GM12878 (cell line): ENCODE results near the gene CCDC24. TPM values are rescaled to one million over a fixed set of nuclear protein-coding genes. Genes with fewer than 3 reads are reported as not detected.
A peak's percentile ranks its signal among the peaks of the same experiment; 100 is the strongest.

Experiments
- BCLAF1 ChIP-seq: fragments of 450-650 bp; IDR thresholded peaks from 2 replicates; pipeline ENCODE4 v1.6.1; 2017; ENCODE audit warnings: antibody characterized with exemption, mild to moderate bottlenecking, moderate library complexity
- CHD2 ChIP-seq: IDR thresholded peaks from 2 replicates; pipeline ENCODE4 v1.6.1; 2011; ENCODE audit warnings: low read depth, low read length, improper control_type of control experiment, borderline replicate concordance
- EP300 ChIP-seq, 2 experiments: fragments of 150-350 bp in 1 of 2; IDR thresholded peaks; 2 replicates each; pipeline ENCODE4 v1.6.1; 2011 to 2012; ENCODE audit warnings: low read depth in 2 of 2, low read length in 2 of 2, borderline replicate concordance in 1 of 2, improper control_type of control experiment in 1 of 2, inconsistent platforms in 1 of 2; ENCODE audit not compliant: control insufficient read depth in 1 of 2
- FOS ChIP-seq: IDR thresholded peaks from 3 replicates; pipeline ENCODE4 v1.6.1; 2011; ENCODE audit warnings: borderline replicate concordance; ENCODE audit not compliant: insufficient read length; ENCODE audit errors: extremely low read depth
- FOXK2 ChIP-seq: fragments of 450-650 bp; IDR thresholded peaks from 2 replicates; pipeline ENCODE4 v1.6.1; 2017; ENCODE audit warnings: mild to moderate bottlenecking, moderate library complexity
- NBN ChIP-seq: fragments of 450-650 bp; IDR thresholded peaks from 2 replicates; pipeline ENCODE4 v1.6.1; 2016
- RB1 ChIP-seq: fragments of 450-650 bp; formaldehyde crosslinking; IDR thresholded peaks from 2 replicates; pipeline ENCODE4 v1.6.1; 2017; ENCODE audit warnings: mild to moderate bottlenecking, borderline replicate concordance
- TAF1 ChIP-seq: IDR thresholded peaks from 2 replicates; pipeline ENCODE4 v1.6.1; 2011; ENCODE audit warnings: mild to moderate bottlenecking, low read depth, low read length, borderline replicate concordance
- TBL1XR1 ChIP-seq: IDR thresholded peaks from 2 replicates; pipeline ENCODE4 v1.6.1; 2012; ENCODE audit warnings: low read depth, low read length, improper control_type of control experiment
- ZBTB33 ChIP-seq: fragments of 450-650 bp; IDR thresholded peaks from 2 replicates; pipeline ENCODE4 v1.6.1; 2017; ENCODE audit warnings: mild to moderate bottlenecking
- ZNF274 ChIP-seq: IDR thresholded peaks from one replicate; pipeline ENCODE4 v1.8.0; 2011; ENCODE audit not compliant: insufficient read length, insufficient read depth
- polyA plus RNA-seq, 11 experiments: library from polyadenylated mRNA; depleted of rRNA in 4 of 11; unstranded in 6 of 11; stranded (reverse) in 5 of 11; fragments of >200 nt; fragmentation: Nextera tagmentation in 4 of 11; fragmentation: Illumina TruSeq in 1 of 11; extraction: Ambion mirVana in 4 of 11; extraction: Trizol in 1 of 11; gene quantifications; 1 replicate in 1 of 11; 2 replicates in 10 of 11; pipeline versions ENCODE4 v1.2.1 to v1.2.3, GENCODE V29; 2011 to 2016; ENCODE audit warnings: inconsistent platforms in 2 of 11, missing spikeins in 2 of 11, low read depth in 1 of 11
- total RNA-seq, 4 experiments: library from RNA; depleted of rRNA in 3 of 4; stranded (reverse); fragments of >200 nt in 3 of 4; fragmentation: Illumina TruSeq in 1 of 4; extraction: Trizol in 1 of 4; gene quantifications; 2 replicates each; pipeline versions ENCODE4 v1.2.1 to v1.2.3, GENCODE V29; 2013 to 2021
- TF ChIP-seq, protein P1 (sequence below): fragments of 450-650 bp; IDR thresholded peaks from 2 replicates; pipeline ENCODE4 v1.6.1; 2017; ENCODE audit warnings: mild to moderate bottlenecking, low read depth, inconsistent platforms; ENCODE audit not compliant: poor library complexity, severe bottlenecking
- TF ChIP-seq, protein P2 (sequence below): fragments of 450-650 bp; IDR thresholded peaks from 2 replicates; pipeline ENCODE4 v1.6.1; 2017; ENCODE audit warnings: mild to moderate bottlenecking, moderate library complexity

Gene CCDC24
- total and polyA plus RNA-seq, 10 of the 15 experiments (the other 5 are each of a cell fraction or from before 2014, with no cell fraction given), result 0.18 to 3.1 (median 1.6) TPM; not detected in 1

GRCh38 chr1:43974443-43975248 lies 16.8 kb upstream of the CCDC24 start, which contains the start of gene ATP6V0B (continued):
- TF ChIP-seq FOXK2 (no peak), NBN (peak; percentile 44), CHD2 (no peak), TBL1XR1 (0 out of 2 replicates have a peak, but pooled peaks have one; percentile 12), TAF1 (no peak), ZNF274 (no peak), ZBTB33 (no peak), FOS (peak; percentile 67), RB1 (peak; percentile 73), EP300 (IDR thresholded peaks at IDR 0.05; ENCODE audit: borderline replicate concordance in 1 of 2, control insufficient read depth in 1 of 2, low read depth in 2 of 2, low read length in 2 of 2) (no peak), BCLAF1 (no peak)
- TF ChIP-seq, protein P1, sequence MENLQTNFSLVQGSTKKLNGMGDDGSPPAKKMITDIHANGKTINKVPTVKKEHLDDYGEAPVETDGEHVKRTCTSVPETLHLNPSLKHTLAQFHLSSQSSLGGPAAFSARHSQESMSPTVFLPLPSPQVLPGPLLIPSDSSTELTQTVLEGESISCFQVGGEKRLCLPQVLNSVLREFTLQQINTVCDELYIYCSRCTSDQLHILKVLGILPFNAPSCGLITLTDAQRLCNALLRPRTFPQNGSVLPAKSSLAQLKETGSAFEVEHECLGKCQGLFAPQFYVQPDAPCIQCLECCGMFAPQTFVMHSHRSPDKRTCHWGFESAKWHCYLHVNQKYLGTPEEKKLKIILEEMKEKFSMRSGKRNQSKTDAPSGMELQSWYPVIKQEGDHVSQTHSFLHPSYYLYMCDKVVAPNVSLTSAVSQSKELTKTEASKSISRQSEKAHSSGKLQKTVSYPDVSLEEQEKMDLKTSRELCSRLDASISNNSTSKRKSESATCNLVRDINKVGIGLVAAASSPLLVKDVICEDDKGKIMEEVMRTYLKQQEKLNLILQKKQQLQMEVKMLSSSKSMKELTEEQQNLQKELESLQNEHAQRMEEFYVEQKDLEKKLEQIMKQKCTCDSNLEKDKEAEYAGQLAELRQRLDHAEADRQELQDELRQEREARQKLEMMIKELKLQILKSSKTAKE, result no peak
- TF ChIP-seq, protein P2, sequence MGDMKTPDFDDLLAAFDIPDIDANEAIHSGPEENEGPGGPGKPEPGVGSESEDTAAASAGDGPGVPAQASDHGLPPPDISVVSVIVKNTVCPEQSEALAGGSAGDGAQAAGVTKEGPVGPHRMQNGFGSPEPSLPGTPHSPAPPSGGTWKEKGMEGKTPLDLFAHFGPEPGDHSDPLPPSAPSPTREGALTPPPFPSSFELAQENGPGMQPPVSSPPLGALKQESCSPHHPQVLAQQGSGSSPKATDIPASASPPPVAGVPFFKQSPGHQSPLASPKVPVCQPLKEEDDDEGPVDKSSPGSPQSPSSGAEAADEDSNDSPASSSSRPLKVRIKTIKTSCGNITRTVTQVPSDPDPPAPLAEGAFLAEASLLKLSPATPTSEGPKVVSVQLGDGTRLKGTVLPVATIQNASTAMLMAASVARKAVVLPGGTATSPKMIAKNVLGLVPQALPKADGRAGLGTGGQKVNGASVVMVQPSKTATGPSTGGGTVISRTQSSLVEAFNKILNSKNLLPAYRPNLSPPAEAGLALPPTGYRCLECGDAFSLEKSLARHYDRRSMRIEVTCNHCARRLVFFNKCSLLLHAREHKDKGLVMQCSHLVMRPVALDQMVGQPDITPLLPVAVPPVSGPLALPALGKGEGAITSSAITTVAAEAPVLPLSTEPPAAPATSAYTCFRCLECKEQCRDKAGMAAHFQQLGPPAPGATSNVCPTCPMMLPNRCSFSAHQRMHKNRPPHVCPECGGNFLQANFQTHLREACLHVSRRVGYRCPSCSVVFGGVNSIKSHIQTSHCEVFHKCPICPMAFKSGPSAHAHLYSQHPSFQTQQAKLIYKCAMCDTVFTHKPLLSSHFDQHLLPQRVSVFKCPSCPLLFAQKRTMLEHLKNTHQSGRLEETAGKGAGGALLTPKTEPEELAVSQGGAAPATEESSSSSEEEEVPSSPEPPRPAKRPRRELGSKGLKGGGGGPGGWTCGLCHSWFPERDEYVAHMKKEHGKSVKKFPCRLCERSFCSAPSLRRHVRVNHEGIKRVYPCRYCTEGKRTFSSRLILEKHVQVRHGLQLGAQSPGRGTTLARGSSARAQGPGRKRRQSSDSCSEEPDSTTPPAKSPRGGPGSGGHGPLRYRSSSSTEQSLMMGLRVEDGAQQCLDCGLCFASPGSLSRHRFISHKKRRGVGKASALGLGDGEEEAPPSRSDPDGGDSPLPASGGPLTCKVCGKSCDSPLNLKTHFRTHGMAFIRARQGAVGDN, result peak; percentile 15; the same call in 1 of the 2 replicates
